ENCODE data around the gene NPW. TPM values are rescaled to one million over a fixed set of nuclear protein-coding genes. Genes with fewer than 3 reads are reported as not detected.
"Not testable (repeated sequence)": the region's sequence is repeated elsewhere in the genome, so short reads cannot be mapped to it uniquely, and the experiment has no call there.

The NPW gene
- total RNA-seq, 1 donor from 2014 or later, result 0.82 TPM

DNA sequence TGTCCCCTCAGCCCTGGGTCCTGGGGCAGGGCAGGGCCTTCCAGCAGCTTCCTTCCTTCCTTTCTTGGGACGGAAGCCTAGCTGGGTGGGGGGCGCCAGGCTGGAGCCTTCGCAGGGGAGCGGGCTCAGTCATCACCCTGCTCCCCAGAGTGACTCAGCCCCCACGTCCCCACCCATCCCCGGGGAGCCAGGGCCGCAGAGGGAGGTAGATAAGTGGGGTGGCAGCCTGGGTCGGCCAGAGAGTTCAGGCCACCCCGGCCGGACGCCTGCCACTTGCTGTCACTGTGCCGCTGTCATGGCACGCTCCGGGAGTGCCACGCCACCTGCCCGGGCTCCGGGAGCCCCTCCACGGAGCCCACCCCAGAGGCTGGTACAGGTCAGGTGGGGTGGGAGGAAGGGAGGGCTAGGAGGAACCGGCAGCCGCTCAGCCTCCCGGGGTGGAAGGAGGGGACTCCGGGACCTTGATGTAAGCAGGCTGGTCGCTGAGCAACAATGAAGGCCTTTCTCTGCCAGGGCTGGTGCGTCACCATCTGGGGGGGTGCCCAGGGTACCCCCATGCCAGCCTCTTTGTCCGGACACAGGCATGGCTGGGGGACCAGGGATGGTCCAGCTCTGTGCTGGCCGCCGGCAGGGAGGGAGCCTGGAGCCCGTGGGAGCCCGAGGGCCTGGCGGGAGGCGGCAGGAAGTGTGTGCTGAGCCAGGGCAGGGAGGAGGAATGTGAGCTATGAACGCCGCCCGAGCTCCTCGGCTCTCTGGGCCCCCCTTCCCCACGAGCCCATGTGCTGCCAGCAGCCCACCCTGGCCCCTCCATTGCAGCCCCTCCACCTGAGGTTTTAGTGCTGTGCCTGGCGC, 13.7 kb downstream of the NPW start:
- H3K27me3 Mint-ChIP-seq (ENCODE audit: unreplicated experiment), result peaks cover 4% of the 10 kb centered on the region
- no peaks in the 10 kb centered on the region for H3K36me3 Mint-ChIP-seq (ENCODE audit: low read depth, unreplicated experiment)
- peaks cover 9% of the 10 kb centered on the region for H3K4me1 Mint-ChIP-seq (ENCODE audit: unreplicated experiment)
- no peaks in the 10 kb centered on the region for H3K9me3 Mint-ChIP-seq (ENCODE audit: unreplicated experiment)
- H3K27ac Mint-ChIP-seq (ENCODE audit: unreplicated experiment), result no peak overlapping the region
- no peak overlapping the region for H3K4me3 Mint-ChIP-seq (ENCODE audit: unreplicated experiment)
- TF ChIP-seq, protein P1, sequence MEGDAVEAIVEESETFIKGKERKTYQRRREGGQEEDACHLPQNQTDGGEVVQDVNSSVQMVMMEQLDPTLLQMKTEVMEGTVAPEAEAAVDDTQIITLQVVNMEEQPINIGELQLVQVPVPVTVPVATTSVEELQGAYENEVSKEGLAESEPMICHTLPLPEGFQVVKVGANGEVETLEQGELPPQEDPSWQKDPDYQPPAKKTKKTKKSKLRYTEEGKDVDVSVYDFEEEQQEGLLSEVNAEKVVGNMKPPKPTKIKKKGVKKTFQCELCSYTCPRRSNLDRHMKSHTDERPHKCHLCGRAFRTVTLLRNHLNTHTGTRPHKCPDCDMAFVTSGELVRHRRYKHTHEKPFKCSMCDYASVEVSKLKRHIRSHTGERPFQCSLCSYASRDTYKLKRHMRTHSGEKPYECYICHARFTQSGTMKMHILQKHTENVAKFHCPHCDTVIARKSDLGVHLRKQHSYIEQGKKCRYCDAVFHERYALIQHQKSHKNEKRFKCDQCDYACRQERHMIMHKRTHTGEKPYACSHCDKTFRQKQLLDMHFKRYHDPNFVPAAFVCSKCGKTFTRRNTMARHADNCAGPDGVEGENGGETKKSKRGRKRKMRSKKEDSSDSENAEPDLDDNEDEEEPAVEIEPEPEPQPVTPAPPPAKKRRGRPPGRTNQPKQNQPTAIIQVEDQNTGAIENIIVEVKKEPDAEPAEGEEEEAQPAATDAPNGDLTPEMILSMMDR (IDR thresholded peaks at IDR 0.05; ENCODE audit: unreplicated experiment), result no peak
- DNase-seq (ENCODE audit: low spot score), result no peak

DNA sequence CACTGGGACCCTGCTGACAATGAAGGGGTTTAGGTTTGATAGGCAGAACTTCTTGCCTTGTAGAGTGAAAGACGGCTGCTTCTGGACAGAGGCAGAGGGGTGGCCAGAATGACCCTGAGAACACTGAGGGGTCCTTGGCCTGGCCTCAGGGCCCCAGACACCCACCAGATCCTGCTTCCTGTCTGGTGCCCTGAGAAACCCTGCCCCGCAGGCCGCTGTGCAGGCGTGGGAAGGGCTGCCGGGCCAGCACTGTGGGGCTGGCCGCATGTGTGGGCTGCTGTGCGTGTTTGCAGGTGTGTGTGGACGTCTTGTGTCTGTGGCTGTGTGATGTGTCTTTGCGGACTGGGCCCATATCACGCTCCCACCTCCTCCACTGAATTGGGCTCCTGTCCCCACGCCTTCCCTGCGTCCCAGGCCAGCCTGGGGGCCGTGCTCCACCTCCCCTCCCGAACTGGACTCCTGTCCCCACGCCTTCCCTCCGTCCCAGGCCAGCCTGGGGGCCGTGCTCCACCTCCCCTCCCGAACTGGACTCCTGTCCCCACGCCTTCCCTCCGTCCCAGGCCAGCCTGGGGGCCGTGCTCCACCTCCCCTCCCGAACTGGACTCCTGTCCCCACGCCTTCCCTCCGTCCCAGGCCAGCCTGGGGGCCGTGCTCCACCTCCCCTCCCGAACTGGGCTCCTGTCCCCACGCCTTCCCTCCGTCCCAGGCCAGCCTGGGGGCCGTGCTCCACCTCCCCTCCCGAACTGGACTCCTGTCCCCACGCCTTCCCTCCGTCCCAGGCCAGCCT, 14.5 kb downstream of the NPW start:
- not testable (repeated sequence) for H3K27ac Mint-ChIP-seq (ENCODE audit: unreplicated experiment); DNase-seq (ENCODE audit: low spot score); H3K4me1 Mint-ChIP-seq (ENCODE audit: unreplicated experiment); H3K36me3 Mint-ChIP-seq (ENCODE audit: low read depth, unreplicated experiment); H3K4me3 Mint-ChIP-seq (ENCODE audit: unreplicated experiment); H3K27me3 Mint-ChIP-seq (ENCODE audit: unreplicated experiment); H3K9me3 Mint-ChIP-seq (ENCODE audit: unreplicated experiment)

DNA sequence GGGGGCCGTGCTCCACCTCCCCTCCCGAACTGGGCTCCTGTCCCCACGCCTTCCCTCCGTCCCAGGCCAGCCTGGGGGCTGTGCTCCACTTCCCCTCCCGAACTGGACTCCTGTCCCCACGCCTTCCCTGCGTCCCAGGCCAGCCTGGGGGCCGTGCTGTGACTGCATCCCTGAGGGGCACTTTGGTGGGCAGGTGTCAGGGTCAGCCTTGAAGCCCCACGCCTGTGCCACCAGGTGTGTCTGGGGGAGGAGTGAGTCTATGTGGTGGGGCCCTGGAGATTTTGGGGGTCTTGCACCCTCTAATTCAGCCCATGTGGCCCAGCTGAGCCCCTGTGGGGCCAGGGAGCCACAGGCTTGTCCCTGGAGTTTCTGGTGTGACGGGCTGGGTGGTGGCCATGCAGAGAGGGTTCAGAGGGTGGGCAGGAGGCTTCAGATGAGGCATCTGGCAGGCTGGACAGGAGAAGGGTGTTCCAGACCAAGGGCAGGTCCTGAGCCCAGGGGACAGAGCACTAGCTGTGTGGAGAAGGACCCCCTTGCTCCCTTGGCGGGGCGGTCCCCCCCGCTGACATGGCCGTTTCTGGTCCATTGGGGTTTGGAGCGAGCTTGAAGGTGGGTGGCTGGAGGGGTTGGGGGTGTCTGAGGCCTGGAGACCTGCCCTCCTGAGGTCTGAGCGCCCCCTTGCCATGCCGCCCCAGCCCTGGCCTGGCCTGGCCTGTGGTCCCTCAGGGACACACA, 15.3 kb downstream of the NPW start:
- Mint-ChIP-seq H3K27ac (ENCODE audit: unreplicated experiment) (no peak overlapping the region), H3K4me3 (ENCODE audit: unreplicated experiment) (no peak overlapping the region)

DNA sequence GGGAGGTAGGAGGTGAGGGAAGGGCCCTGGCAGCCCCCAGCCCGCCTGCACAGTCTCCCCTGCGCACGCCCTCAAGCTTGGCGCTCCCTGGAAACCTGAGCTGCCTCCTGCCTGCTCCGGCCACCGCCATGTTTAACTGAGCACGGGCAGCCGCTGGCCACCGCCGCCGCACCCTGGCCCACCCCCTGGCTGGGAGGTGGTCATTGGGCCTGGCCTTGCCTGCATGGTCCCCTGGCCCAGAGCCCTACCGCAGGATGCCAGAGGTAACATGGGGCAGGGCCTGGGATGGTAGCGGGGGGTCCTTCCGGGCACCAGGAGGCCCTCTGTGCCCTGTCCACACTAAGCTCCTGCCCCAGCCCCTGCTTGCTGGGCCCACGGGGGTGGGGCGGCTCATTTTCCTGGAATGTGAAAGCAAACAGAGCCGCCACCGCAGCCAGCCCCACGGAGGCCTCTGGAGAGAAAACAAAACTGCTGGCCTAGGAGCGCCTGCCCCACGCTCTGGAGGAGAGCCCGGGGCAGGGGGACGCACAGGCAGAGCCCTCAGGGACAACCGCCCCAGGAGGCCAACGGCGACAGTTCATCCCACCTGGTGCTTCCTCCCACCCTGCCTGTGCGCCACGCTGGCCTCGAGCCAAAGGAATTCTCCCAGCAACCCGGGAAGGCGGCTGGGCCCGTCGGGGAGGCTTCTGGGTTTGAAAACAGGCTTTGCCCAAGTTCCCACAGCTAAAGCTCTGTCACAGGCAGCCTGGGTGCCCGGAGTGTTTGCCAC, 16.0 kb downstream of the NPW start:
- peaks cover 2% of the 10 kb centered on the region for H3K27me3 Mint-ChIP-seq (ENCODE audit: unreplicated experiment)
- no peaks in the 10 kb centered on the region for H3K36me3 Mint-ChIP-seq (ENCODE audit: low read depth, unreplicated experiment)
- H3K27ac Mint-ChIP-seq (ENCODE audit: unreplicated experiment), result no peak overlapping the region
- no peak for DNase-seq (ENCODE audit: low spot score)
- TF ChIP-seq, protein P1 (IDR thresholded peaks at IDR 0.05; ENCODE audit: unreplicated experiment), result no peak
- H3K9me3 Mint-ChIP-seq (ENCODE audit: unreplicated experiment), result no peaks in the 10 kb centered on the region
- H3K4me1 Mint-ChIP-seq (ENCODE audit: unreplicated experiment), result peaks cover 11% of the 10 kb centered on the region
- no peak overlapping the region for H3K4me3 Mint-ChIP-seq (ENCODE audit: unreplicated experiment)

More for the DNA sequence above, 15.3 kb downstream of the NPW start:
- H3K4me1 Mint-ChIP-seq (ENCODE audit: unreplicated experiment), result peaks cover 11% of the 10 kb centered on the region
- DNase-seq (ENCODE audit: low spot score), result no peak
- peaks cover 2% of the 10 kb centered on the region for H3K27me3 Mint-ChIP-seq (ENCODE audit: unreplicated experiment)
- H3K36me3 Mint-ChIP-seq (ENCODE audit: low read depth, unreplicated experiment), result no peaks in the 10 kb centered on the region
- H3K9me3 Mint-ChIP-seq (ENCODE audit: unreplicated experiment), result no peaks in the 10 kb centered on the region
- TF ChIP-seq, protein P1 (IDR thresholded peaks at IDR 0.05; ENCODE audit: unreplicated experiment), result no peak
